ENCODE data around the gene WDFY1. TPM values are rescaled to one million over a fixed set of nuclear protein-coding genes. Genes with fewer than 3 reads are reported as not detected.
A peak's percentile ranks its signal among the peaks of the same experiment; 100 is the strongest.

The WDFY1 gene
- total RNA-seq, 2 experiments from 2014 or later, result 33.3 to 45.3 TPM

GRCh38 chr2:223920109-223920508, 25.0 kb downstream of the WDFY1 start:
- no peak overlapping the region for H3K4me3 ChIP-seq (ENCODE audit: low read depth, low read length, poor library complexity, severe bottlenecking)
- H3K4me1 ChIP-seq (ENCODE audit: insufficient read depth, low read length, poor library complexity, severe bottlenecking), result no peaks in the 10 kb centered on the region
- peaks cover 4% of the 10 kb centered on the region; the same call in 1 of the 2 replicates for H3K36me3 ChIP-seq (ENCODE audit: insufficient read depth, low read length)
- POLR2A ChIA-PET, result interaction anchor here (0.6 kb wide), 1 partner anchor 492 kb away, joined by 3 read pairs; no protein-coding TSS in a partner anchor
- intact Hi-C loops (cut with micrococcal nuclease; ENCODE audit: unreplicated experiment), result no loop called here
- no peak overlapping the region for H3K27ac ChIP-seq (ENCODE audit: low read depth, low read length, poor library complexity, severe bottlenecking)
- no TSS peak for BruUV-seq (replicated peaks)
- no peak for DNase-seq (ENCODE audit: low spot score)
- CTCF ChIA-PET (ENCODE audit: unreplicated experiment), result no interaction called here
- no peak for TF ChIP-seq EZH2phosphoT487 (IDR thresholded peaks at IDR 0.05; ENCODE audit: borderline replicate concordance, low read depth, low read length)
- TF ChIP-seq CTCF (conservative IDR thresholded peaks at IDR 0.05; ENCODE audit: low read length), result 0 out of 2 replicates have a peak, but pooled peaks have one; percentile 24
- H3K9me3 ChIP-seq (ENCODE audit: low read length), result no peaks in the 10 kb centered on the region
- H2AFZ ChIP-seq (ENCODE audit: low read length), result no peak overlapping the region
- no peak overlapping the region for H3K4me2 ChIP-seq (ENCODE audit: low read length)
- H3K9me2 ChIP-seq (ENCODE audit: insufficient read depth, low read length), result no peaks in the 10 kb centered on the region
- H3K79me2 ChIP-seq (ENCODE audit: insufficient read depth, low read depth, low read length), result no peaks in the 10 kb centered on the region
- H4K20me1 ChIP-seq (ENCODE audit: insufficient read depth, low read length), result no peaks in the 10 kb centered on the region

- no TSS peak for BruUV-seq (replicated peaks)
Measured at GRCh38 chr2:223918671-223919134, 26.4 kb downstream of the WDFY1 start.

More at GRCh38 chr2:223918671-223919134, 26.4 kb downstream of the WDFY1 start:
- no peak overlapping the region for H3K4me3 ChIP-seq (ENCODE audit: low read depth, low read length, poor library complexity, severe bottlenecking)
- DNase-seq (ENCODE audit: low spot score), result no peak
- H3K4me1 ChIP-seq (ENCODE audit: insufficient read depth, low read length, poor library complexity, severe bottlenecking), result no peaks in the 10 kb centered on the region
- TF ChIP-seq CTCF (conservative IDR thresholded peaks at IDR 0.05; ENCODE audit: low read length), result no peak
- no peak for TF ChIP-seq EZH2phosphoT487 (IDR thresholded peaks at IDR 0.05; ENCODE audit: borderline replicate concordance, low read depth, low read length)
- H3K4me2 ChIP-seq (ENCODE audit: low read length), result no peak overlapping the region
- POLR2A ChIA-PET, result interaction anchor here (0.6 kb wide), 1 partner anchor 37 kb away, joined by 3 read pairs; no protein-coding TSS in a partner anchor
- no peaks in the 10 kb centered on the region for H4K20me1 ChIP-seq (ENCODE audit: insufficient read depth, low read length)
- intact Hi-C loops (cut with micrococcal nuclease; ENCODE audit: unreplicated experiment), result no loop called here
- H3K27ac ChIP-seq (ENCODE audit: low read depth, low read length, poor library complexity, severe bottlenecking), result no peak overlapping the region
- H3K79me2 ChIP-seq (ENCODE audit: insufficient read depth, low read depth, low read length), result no peaks in the 10 kb centered on the region
- CTCF ChIA-PET (ENCODE audit: unreplicated experiment), result no interaction called here
- no peaks in the 10 kb centered on the region for H3K9me3 ChIP-seq (ENCODE audit: low read length)
- no peak overlapping the region for H2AFZ ChIP-seq (ENCODE audit: low read length)
- H3K36me3 ChIP-seq (ENCODE audit: insufficient read depth, low read length), result peaks cover 4% of the 10 kb centered on the region; the same call in 1 of the 2 replicates
- no peaks in the 10 kb centered on the region for H3K9me2 ChIP-seq (ENCODE audit: insufficient read depth, low read length)
